Neuronal stem cell (in vitro differentiated cells): ENCODE data around the gene CYP2E1.
"Not testable (repeated sequence)": the region's sequence is repeated elsewhere in the genome, so short reads cannot be mapped to it uniquely, and the experiment has no call there.

Source experiments
- DNase-seq: peaks from one replicate; pipeline ENCODE4 v3.0.0-alpha.2; 2013; ENCODE audit warnings: low spot score
- H2AFZ ChIP-seq: one replicate; pipeline ENCODE4 v1.6.1; 2013; ENCODE audit warnings: mild to moderate bottlenecking, low read length, inconsistent platforms
- H2AK5ac ChIP-seq: 2 replicates; pipeline ENCODE4 v1.6.1; 2013; ENCODE audit warnings: low read depth, mild to moderate bottlenecking, inconsistent platforms, low read length, moderate library complexity, mixed read lengths
- H2BK120ac ChIP-seq: 2 replicates; pipeline ENCODE4 v1.6.1; 2013; ENCODE audit warnings: low read depth, mild to moderate bottlenecking, inconsistent platforms, low read length, moderate library complexity, mixed read lengths
- H2BK12ac ChIP-seq: one replicate; pipeline ENCODE4 v1.6.1; 2013; ENCODE audit warnings: low read length, inconsistent platforms
- H2BK15ac ChIP-seq: 2 replicates; pipeline ENCODE4 v1.6.1; 2013; ENCODE audit warnings: mild to moderate bottlenecking, low read length, inconsistent platforms, mixed read lengths
- H2BK5ac ChIP-seq: one replicate; pipeline ENCODE4 v1.6.1; 2013; ENCODE audit warnings: inconsistent platforms, mild to moderate bottlenecking, low read length, moderate library complexity
- H3K14ac ChIP-seq: one replicate; pipeline ENCODE4 v1.6.1; 2013; ENCODE audit warnings: low read length, inconsistent platforms
- H3K18ac ChIP-seq: 2 replicates; pipeline ENCODE4 v1.6.1; 2013; ENCODE audit warnings: low read length, inconsistent platforms
- H3K23ac ChIP-seq: 2 replicates; pipeline ENCODE4 v1.6.1; 2013; ENCODE audit warnings: low read depth, mild to moderate bottlenecking, mixed read lengths, low read length, inconsistent platforms; ENCODE audit not compliant: poor library complexity
- H3K27ac ChIP-seq: replicated peaks from 3 replicates; pipeline ENCODE4 v1.5.1; 2013; ENCODE audit warnings: low read length, inconsistent platforms
- H3K27me3 ChIP-seq, 3 experiments: 2 replicates each; pipeline ENCODE4 v1.6.1; 2013; ENCODE audit warnings: low read length in 3 of 3, mild to moderate bottlenecking in 2 of 3, inconsistent platforms in 1 of 3, low read depth in 1 of 3, mixed read lengths in 1 of 3, moderate library complexity in 1 of 3; ENCODE audit not compliant: control insufficient read depth in 3 of 3, insufficient read depth in 3 of 3
- H3K36me3 ChIP-seq, 2 donors: replicated peaks in 1 of 2; 2 replicates each; pipeline ENCODE4 v1.6.1; 2013; ENCODE audit warnings: low read length in 2 of 2; ENCODE audit not compliant: control insufficient read depth in 2 of 2, insufficient read depth in 2 of 2
- H3K4ac ChIP-seq: 2 replicates; pipeline ENCODE4 v1.6.1; 2013; ENCODE audit warnings: inconsistent platforms, mild to moderate bottlenecking, low read length, moderate library complexity
- H3K4me1 ChIP-seq, 2 donors: 1 replicate in 1 of 2; 2 replicates in 1 of 2; pipeline ENCODE4 v1.6.1; 2013; ENCODE audit warnings: low read length in 2 of 2, low read depth in 1 of 2; ENCODE audit not compliant: control insufficient read depth in 2 of 2, insufficient read depth in 1 of 2
- H3K4me2 ChIP-seq: one replicate; pipeline ENCODE4 v1.6.1; 2013; ENCODE audit warnings: mild to moderate bottlenecking, low read length, inconsistent platforms; ENCODE audit not compliant: insufficient read depth, poor library complexity, severe bottlenecking
- H3K4me3 ChIP-seq, 2 donors: 2 replicates each; pipeline ENCODE4 v1.5.1; 2013; ENCODE audit warnings: low read length in 2 of 2, mild to moderate bottlenecking in 2 of 2, inconsistent platforms in 1 of 2, moderate library complexity in 1 of 2
- H3K79me1 ChIP-seq: one replicate; pipeline ENCODE4 v1.6.1; 2013; ENCODE audit warnings: low read depth, mild to moderate bottlenecking, inconsistent platforms, low read length, moderate library complexity
- H3K9ac ChIP-seq: one replicate; pipeline ENCODE4 v1.6.1; 2013; ENCODE audit warnings: mild to moderate bottlenecking, low read depth, low read length, inconsistent platforms; ENCODE audit not compliant: poor library complexity
- H3K9me3 ChIP-seq, 2 donors: replicated peaks in 1 of 2; 2 replicates each; pipeline versions ENCODE3 to v1.6.1; 2013; ENCODE audit warnings: low read length in 2 of 2, mild to moderate bottlenecking in 2 of 2, inconsistent platforms in 1 of 2, low read depth in 1 of 2, mixed read lengths in 1 of 2, moderate library complexity in 1 of 2; ENCODE audit not compliant: control insufficient read depth in 2 of 2, insufficient read depth in 1 of 2
- H4K8ac ChIP-seq: one replicate; pipeline ENCODE4 v1.6.1; 2013; ENCODE audit warnings: low read depth, mild to moderate bottlenecking, inconsistent platforms, low read length, moderate library complexity
- H4K91ac ChIP-seq: one replicate; pipeline ENCODE4 v1.6.1; 2013; ENCODE audit warnings: low read length, low read depth, mild to moderate bottlenecking, inconsistent platforms; ENCODE audit not compliant: poor library complexity
- WGBS, 2 donors: extraction: QIAGEN DNeasy Blood & Tissue Kit; methylation state at CpG; one replicate each; pipeline ENCODE4 v1.1.7; 2013; ENCODE audit warnings: missing lambda C conversion rate in 2 of 2, mixed read lengths in 1 of 2; ENCODE audit not compliant: insufficient read length in 2 of 2, insufficient replicate concordance in 1 of 2; ENCODE audit errors: extremely low coverage in 2 of 2; 5-methylcytosine and 5-hydroxymethylcytosine counted together

Gene CYP2E1

GRCh38 chr10:133497363-133497762 lies 29.8 kb upstream of the CYP2E1 start:
- H3K27me3 ChIP-seq, H3K4me1 ChIP-seq, H3K9me3 ChIP-seq, DNase-seq, H2AK5ac ChIP-seq, H3K14ac ChIP-seq, H3K4ac ChIP-seq, H2BK12ac ChIP-seq, H2BK5ac ChIP-seq, H2BK15ac ChIP-seq, H3K9ac ChIP-seq, H4K8ac ChIP-seq, H3K4me3 ChIP-seq, H3K27ac ChIP-seq, H3K18ac ChIP-seq, H4K91ac ChIP-seq, H2AFZ ChIP-seq, H3K79me1 ChIP-seq, H2BK120ac ChIP-seq, H3K4me2 ChIP-seq, H3K23ac ChIP-seq, H3K36me3 ChIP-seq: not testable (repeated sequence)
- no CpG with 5 or more reads among the region's 6 CpGs for WGBS, 2 donors

DNA sequence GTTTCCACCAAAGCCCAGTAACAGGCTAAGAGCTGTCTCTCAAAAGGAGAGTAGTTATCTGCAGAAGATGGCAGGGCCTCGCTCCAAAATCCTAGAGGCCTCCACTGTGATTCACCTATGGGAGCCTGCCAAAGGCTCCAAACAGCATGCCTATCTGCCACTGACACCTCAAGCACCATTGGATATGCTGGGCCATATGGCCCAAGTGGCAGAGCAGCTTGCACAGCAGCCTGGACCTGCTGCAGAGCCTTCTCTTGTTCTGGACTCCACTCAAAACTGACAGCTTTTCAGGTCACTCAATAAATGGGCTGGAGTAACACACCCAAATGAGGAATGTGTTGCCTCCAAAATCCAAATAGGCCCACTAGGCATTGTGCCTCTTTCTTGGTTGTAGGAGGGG lies 28.0 kb upstream of the CYP2E1 start:
- not testable (repeated sequence) for H2BK5ac ChIP-seq, H3K14ac ChIP-seq, H3K9me3 ChIP-seq, H4K91ac ChIP-seq, H2BK12ac ChIP-seq, H2BK15ac ChIP-seq, H3K4me3 ChIP-seq, H3K9ac ChIP-seq, H3K23ac ChIP-seq, H3K79me1 ChIP-seq, H2AK5ac ChIP-seq, H3K4me2 ChIP-seq, H3K36me3 ChIP-seq, H3K18ac ChIP-seq, H2BK120ac ChIP-seq, H3K27ac ChIP-seq, H3K4ac ChIP-seq, H3K4me1 ChIP-seq, H2AFZ ChIP-seq, H3K27me3 ChIP-seq, DNase-seq, H4K8ac ChIP-seq
- no CpG with 5 or more reads among the region's 1 CpG for WGBS, 2 donors

GRCh38 chr10:133500897-133501296 lies 26.3 kb upstream of the CYP2E1 start:
- H3K18ac ChIP-seq, result not testable (repeated sequence)
- no CpG with 5 or more reads among the region's 4 CpGs for WGBS, 2 donors

GRCh38 chr10:133509700-133510099 lies 17.5 kb upstream of the CYP2E1 start:
- no peak overlapping the region for H3K4ac ChIP-seq
- no peak overlapping the region for H2BK5ac ChIP-seq
- H3K23ac ChIP-seq, result no peak overlapping the region
- H3K4me3 ChIP-seq, result no peak overlapping the region
- no peak overlapping the region for H4K91ac ChIP-seq
- no peak overlapping the region for H3K27ac ChIP-seq
- H3K9me3 ChIP-seq, result peaks cover 0 to 18% of the 10 kb centered on the region in 2 donors
- H3K4me2 ChIP-seq, result no peak overlapping the region
- no peaks in the 10 kb centered on the region for H3K79me1 ChIP-seq
- no peaks in the 10 kb centered on the region for H3K4me1 ChIP-seq
- no peak overlapping the region for H3K14ac ChIP-seq
- H4K8ac ChIP-seq, result no peak overlapping the region
- no peak overlapping the region for H2AK5ac ChIP-seq
- H2BK12ac ChIP-seq, result no peak overlapping the region
- H3K36me3 ChIP-seq, result no peaks in the 10 kb centered on the region
- no peak for DNase-seq
- no peak overlapping the region for H2AFZ ChIP-seq
- H3K18ac ChIP-seq, result no peak overlapping the region
- H2BK15ac ChIP-seq, result no peak overlapping the region
- no CpG with 5 or more reads among the region's 4 CpGs for WGBS, 2 donors
- H2BK120ac ChIP-seq, result no peak overlapping the region
- H3K9ac ChIP-seq, result no peak overlapping the region
- peaks cover 0 to 20% (median 0%) of the 10 kb centered on the region in 3 experiments for H3K27me3 ChIP-seq

More at GRCh38 chr10:133500897-133501296, 26.3 kb upstream of the CYP2E1 start:
- H3K36me3 ChIP-seq, H2BK120ac ChIP-seq, H3K23ac ChIP-seq, H3K27ac ChIP-seq, H2AK5ac ChIP-seq, H3K9me3 ChIP-seq, H2AFZ ChIP-seq, H2BK15ac ChIP-seq, H2BK12ac ChIP-seq, H3K27me3 ChIP-seq, H3K4me1 ChIP-seq, H4K91ac ChIP-seq, H3K79me1 ChIP-seq, H3K4me3 ChIP-seq, H3K4ac ChIP-seq, DNase-seq, H3K14ac ChIP-seq, H3K9ac ChIP-seq, H4K8ac ChIP-seq, H3K4me2 ChIP-seq, H2BK5ac ChIP-seq: not testable (repeated sequence)
